GM18868 (cell line): ENCODE measurements around the gene ABCA1.
"Not testable (repeated sequence)": the region's sequence is repeated elsewhere in the genome, so short reads cannot be mapped to it uniquely, and the experiment has no call there.

Experiments
- ATAC-seq: cut with Tn5 transposase; IDR thresholded peaks from one replicate; pipeline ENCODE4 v1.9.1; 2021; ENCODE audit warnings: mild to moderate bottlenecking, moderate library complexity; ENCODE audit not compliant: unreplicated experiment

Gene ABCA1

DNA sequence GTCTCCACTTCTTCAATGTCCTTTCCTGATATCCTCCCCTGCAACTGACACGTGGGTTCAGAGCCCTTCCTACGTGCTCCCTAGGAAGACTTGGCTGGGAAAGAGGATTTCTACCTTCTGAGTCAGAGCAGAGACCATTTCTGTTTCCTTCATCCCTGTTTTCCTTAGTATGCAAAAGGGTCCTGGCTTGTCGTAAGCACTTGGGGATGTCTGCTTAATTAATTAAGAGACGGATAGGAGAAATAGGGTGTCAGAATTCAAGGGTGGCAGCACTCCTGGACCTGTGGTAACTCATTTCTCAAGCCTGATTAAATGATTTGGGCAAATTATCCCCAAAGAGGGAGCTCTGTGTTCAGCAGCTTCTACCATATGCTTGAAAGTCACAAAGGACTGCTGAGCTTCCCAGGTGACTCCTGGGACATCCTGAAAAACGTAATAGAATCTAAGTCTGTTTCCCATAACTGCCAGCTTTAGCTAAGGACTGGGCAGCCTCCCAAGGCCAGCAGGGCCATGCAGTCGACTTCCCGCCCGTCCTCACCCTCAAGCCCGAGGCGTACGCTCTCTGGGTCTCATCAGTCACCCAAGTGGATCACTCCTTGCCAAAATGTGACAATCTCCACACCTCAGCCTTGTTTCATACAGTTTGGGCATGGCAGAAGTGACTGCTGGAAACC lies 20.5 kb downstream of the ABCA1 start:
- no peak for ATAC-seq

DNA sequence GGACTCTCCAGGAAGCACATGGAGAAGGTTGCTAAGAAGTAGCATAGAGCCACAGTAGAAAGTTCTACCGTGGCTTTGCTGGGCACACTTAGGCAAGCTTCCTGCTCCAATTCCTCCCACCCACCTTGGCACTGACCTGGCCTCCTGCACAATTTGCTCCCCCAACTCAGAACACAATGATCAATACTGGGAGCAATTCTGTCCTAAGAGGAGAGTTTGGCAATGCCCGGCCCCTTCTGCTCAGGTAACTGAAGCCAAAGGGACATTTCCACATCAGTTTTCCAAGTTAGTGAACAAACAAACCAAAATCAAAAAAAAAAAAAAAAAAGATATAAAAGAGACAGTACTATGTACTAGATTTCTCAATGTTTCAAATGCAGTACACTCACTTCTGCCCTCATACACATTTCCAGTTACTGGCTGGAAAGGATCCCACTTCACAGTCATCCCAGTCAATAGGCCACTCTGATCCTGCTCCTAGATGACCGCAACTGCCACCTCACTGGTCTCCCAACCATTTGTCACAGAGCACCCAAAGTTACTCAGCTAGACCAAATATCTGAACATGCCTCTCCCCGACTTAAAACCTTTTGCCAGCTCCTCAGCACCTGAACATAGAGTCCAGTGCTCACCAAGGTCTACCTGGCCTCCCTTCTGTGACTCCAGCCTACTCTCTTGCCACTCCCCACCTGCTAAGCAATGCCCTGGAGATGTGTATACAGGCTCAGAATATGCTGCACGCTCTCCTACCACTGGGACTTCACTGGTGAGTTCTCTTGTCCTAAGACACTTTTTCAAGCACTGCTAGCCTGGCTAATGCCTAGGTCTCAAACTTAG lies 21.3 kb downstream of the ABCA1 start:
- no peak for ATAC-seq

DNA sequence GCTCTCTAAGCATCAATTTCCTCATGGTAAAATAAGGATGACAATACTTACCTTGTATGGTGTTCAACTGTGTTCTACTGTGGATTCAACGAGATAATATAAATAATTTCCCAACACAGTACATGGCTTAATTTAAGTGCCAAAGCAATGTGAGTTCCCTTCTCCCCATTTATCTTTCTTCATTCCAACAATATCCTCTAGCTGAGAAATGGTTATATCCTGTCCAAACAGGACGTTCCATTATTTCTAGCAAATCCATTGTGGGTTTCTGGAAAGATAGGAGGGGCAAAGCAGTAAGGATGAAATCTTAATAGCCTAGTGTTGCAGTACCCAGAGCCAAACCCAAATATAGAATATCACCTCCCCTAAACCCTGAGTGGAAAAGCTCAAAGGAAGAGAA lies 22.0 kb downstream of the ABCA1 start:
- ATAC-seq = no peak

DNA sequence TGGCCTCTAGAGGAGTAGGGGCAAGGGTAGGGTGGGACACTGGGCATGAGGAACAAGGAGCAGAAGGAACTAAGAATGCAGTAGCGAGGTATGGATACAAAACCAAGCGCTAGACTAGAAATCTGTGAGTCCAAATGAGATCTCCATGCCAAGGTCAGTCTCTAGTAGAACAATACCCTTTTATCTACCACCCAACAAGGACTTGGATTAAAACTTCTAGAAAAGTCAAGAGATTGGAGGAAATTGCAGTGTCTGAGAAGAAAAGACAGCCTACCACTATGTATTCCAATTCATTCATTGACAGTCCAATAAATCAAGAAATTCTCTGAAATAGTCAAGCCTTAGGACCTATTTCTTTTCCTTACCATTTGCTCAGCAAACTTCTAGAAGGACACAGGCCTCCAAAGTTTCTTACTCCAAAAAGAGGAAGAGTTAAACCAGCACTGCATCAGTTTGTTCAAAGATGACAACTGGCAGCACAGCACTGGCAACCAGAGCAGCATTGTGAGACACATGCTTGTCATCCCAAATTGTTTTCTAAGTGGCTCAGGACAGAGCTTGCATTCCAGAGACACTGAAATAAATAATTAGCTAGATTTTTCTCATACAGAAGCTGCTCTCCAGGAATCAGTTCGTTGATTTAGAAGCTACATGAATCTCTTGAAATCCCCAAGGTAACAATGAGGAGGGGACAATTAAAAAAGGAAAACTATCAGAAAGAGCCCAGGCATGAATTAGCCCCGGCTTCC lies 22.6 kb downstream of the ABCA1 start:
- ATAC-seq = no peak

DNA sequence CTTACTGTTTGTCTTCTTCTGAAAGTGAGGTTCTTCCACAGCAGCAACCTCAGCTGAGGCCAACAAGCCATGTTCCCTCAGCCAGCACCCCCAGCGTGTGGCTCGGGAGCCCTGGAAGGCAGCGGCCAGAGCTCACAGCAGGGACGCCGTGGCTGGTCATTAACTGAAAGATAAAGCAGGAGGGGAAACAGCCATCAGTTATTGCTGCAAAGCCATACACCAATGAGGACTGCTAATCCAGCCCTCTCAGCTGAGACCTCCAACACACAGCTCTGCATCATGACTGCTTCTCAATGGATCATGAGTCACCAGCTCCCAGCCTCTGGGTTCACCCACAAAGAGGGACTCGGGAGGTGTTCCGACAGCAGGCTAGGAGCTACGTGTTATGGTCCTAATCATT lies 24.3 kb downstream of the ABCA1 start:
- ATAC-seq = no peak

DNA sequence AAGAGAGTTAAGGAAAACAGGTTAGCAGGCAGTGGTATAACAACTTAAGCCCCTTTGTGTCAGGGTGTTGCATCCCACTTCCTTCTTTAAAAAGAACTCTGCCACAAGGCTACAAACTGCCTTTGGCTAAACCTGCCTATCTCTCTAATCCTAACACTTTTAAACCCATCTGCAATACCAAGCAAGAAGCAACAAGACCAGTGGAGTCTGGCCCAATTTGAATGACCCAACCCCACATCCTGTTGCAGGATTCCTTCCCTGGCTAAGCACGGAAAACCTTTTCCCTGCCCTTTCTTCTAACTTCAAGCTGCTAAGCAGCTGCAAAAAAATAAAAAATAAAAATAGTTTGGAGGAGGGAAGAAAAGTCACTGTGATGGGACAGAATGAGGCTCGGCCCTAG lies 27.1 kb downstream of the ABCA1 start:
- no peak for ATAC-seq

DNA sequence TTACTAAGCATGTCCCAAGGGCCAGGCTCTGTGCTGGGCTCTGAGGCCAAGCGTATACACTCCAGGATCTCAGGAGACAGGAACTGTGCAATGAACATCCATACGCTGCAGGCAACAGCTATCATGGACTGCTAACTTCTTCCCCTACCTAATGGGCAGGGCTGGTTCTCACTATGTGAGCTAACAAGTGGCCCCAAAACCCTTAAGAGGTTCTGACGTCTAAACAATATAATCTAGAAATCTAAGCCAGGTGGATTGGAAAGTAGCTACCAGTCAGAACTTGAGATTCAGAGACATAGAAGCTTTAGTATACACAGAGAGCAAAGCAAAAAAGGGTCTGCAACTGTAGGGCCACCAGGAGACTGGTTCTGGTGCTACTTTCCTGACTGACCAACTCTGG lies 27.6 kb downstream of the ABCA1 start:
- no peak for ATAC-seq

DNA sequence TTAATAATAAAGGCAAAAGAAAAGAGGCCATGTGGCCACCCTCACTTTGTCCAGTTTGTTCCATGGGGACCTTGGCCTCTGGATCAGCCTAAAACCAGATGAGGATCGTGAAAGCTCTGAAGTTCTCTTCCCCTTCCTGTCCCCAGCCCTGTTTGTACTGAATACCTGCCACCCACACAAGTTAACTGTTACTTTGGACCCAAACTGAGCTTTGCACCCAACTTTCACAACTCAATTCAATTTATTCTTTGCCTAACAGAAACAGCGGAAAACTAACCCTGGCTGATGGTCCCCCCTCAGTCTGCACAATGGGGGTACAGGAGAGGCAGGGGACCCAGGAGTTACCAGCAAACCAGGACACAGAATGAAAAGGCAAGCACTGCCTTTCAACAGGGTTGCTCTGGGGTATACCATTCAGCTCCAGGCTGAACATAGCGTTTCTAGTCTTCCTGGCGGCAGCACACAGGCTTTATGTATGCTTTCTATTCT lies 28.2 kb downstream of the ABCA1 start:
- ATAC-seq = no peak

DNA sequence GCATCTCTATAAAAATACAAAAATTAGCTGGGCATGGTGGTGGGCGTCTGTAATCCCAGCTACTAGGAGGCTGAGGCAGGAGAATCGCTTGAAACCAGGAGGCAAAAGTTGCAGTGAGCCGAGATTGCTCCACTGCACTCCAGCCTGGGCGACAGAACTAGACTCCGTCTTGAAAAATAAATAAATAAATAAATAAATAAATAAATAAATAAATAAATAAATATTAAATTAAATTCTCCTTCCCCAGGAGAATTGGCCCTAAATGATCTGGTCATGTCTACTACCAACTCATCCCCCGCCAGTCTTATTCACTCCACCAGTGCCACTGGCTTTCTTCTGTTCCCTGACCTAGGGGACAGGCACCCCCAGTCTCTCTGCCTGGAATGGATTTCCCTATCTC lies 29.6 kb downstream of the ABCA1 start:
- not testable (repeated sequence) for ATAC-seq

DNA sequence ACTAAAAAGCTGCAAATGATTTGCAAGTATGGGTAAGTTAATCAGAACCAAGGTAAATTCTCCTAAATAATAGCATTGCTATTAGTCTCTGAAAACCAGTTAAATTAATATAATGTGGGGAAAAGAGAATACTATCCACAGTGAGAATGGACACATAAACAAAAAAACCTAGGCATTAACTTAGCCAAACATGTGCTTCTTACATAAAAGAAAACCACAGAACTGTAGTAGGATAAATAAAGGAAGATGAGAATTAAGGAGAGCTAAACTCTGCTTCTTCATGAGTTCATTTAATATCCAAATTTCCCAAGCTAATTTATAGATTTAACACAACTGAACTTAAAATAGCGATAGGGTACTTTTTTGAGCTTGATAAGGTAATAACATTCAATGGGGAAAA lies 31.8 kb downstream of the ABCA1 start:
- no peak for ATAC-seq

DNA sequence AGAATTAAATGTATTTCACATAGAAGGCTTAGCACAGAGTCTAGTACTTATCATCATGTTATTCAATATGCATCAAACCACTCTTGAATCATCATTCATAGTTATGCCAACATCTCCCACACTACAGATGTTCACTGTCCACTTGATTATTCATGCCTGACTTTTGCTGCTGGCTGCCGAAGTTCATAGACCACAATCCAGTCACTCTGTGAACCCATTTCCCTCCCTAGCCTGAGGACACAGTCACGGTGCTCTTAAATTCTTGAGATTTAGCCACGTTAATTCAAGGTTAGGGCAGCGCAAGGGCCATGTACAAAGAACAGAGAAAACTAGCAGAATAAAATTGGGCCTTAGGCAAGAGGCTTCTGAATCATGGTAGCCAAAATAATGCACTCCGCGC lies 32.4 kb downstream of the ABCA1 start:
- no peak for ATAC-seq

DNA sequence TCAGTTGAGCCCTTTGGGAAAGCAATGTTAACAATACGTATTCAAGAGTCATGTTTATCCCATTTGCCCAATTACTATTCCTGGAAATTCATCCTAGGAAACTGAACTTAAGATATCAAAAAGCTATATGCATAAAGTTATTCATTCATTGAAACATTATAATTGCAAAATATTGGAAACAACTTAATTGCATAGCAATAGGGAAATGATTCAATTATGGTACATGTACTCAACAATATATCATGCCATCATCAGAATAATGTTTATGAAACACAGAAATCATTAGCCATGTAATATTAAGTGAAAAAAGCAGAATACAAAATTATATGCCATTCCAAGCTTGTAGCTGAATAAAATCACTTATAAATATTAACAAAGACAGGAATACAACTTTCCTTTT lies 35.3 kb downstream of the ABCA1 start:
- no peak for ATAC-seq

DNA sequence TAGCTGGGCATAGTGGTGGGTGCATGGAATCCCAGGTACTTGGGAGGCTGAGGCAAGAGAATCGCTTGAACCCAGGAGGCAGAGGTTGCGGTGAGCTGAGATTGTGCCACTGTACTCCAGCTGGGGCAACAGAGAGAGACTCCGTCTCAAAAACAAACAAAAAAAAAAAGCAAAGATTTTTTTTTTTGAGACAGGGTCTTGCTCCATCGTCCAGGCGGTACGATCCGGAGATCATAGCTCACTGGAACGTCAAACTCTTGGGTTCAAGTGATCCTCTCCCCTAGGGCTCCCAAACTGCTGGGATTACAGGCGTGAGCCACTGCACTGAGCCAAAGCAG lies 37.6 kb downstream of the ABCA1 start:
- ATAC-seq = no peak

DNA sequence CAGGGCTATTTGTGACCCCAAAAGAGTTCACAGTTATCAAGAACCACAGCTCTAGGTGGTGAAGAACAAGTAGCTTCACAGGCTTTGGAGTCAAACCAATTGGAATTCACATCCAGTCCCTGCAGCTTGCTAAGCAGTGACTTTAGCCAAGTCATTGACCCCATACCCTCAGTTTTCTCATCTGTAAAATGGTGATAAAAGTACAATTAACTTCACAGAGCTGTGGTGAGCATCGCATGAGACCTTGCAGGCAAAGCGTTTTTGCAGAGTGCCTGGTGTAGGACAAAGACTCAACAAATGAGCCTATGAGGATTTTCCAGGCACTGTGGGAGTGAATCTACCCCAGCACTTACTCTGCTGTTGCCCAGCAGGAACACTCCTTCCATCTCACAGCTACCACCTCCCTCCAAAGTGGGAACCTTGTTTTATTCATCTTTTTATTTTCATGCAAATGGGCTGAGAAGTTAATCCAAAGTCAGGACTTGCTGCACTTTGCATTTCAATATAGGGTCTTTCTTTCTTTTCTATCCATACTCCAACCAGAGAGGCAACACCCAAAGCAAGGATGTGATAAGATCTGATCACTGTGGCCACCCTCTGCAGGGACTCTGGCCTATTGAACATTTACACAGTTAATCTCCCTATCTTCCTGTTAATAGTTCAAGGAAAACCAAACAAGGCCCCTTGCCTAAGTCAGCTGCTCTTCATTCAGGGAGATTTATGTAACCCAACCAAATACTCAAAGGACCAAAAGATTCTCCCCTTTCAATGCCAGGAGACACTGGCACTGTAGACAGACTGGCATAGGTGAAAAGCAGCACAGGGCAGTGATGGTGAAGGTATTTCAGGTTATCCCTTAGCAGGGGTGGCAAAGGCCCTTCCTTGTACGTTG lies 41.9 kb downstream of the ABCA1 start:
- no peak for ATAC-seq

DNA sequence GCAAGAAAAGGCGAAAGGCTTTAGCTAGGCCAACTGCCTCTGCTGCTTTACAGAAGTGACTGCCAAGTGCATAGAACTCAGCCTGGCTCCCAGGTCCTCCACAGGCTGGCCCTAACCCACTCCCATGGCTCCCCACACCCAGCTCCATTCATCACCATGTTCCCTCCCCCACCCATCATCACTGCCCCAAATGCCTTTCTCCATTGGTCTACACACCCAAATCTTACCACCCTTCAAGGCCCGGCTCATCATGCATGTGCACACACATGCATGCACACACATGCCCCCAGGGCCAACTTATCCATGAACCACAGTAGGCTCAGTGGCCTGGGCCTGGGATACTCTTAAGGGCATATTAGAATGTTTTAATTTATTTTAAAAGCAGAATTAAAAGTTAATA lies 44.8 kb downstream of the ABCA1 start:
- no peak for ATAC-seq

DNA sequence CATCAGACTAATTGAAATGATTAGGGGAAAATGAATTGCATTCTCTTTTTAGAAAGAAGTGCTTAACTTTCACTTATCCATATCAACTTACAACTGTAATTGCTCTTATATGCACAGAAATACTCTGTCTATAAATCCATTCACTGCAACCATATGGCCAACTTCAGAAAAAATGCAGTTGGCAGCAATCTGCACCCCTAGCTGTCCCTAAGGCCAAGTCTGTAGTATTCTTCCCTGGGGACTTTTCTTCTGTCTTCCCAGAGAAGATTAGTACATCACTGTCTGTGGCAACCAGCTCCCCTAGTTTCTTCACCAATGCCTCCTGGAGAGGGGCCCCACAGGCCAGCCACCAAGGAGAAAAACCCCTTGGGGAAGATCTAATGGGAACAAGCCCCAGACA lies 45.4 kb downstream of the ABCA1 start:
- ATAC-seq = no peak

DNA sequence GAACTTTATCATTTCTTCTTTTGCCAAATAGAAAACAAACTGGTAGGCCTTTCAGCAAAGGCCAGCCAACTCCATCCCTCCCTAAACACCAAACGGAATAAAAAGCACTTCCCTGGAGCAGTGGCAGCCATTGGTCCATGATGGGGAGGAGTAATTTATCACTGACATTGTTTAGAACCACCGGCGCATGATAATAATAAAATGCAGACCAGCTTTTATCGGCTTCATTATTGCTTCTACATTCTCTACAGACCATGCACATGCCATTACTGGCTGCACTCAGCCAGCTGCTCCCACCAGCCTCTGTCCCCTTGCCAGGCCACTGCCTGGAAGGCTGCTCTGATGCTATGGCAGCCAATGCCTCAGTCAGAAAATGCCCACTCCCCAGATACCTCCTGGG lies 45.9 kb downstream of the ABCA1 start:
- ATAC-seq = no peak

DNA sequence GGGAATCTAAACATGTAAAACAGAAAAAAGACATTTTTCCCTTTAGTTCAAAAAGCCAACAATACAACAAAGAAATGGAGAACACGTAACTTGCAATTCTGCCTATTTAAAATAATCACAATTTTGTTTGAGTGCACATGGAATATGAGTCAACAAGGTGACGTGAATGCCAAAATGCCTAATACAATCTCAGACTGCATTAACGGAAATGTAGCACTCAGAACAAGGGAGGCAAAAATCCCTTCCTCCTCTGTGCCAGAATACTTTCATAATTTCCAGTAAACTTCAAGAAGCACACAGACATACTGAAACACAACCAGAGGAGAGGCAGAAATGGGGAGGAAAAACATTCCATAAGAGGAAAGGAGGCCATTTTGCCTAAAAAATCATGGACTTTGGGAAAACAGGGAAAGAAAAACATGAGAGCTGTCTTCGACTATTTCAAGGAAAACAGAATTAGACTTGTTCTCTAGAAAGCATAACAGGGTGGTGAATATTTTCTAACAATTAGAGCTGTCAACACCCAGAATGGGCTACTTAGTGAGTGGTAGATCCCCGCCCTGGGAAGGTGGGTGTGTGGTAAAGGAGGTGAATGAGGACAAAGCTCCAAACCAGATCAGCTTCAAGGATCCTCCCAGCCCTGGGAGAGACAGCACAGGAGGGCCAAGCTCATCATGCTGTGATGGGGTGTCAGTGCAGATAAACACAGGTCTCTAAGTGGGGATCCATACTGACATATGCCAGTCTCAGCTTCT lies 48.2 kb downstream of the ABCA1 start:
- ATAC-seq = no peak

DNA sequence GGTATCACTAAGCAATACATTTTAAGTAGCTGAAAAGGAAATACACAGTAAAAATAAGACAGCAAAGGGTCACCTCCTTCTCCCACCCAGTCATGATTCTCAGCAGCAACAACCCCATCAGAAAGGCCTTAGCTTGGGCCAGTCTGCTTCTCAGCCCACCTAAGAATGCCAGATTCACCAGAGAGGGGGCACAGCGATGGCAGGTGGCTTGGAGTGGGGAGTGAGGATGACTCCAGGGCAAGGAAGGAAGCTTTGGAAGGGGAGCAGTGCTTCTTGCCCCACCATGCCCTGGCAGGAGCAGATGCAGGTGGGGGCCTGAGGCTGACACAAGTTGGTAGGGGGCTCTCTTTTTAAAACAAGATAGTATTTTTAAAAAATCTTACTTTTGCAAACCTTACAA lies 51.4 kb downstream of the ABCA1 start:
- no peak for ATAC-seq

DNA sequence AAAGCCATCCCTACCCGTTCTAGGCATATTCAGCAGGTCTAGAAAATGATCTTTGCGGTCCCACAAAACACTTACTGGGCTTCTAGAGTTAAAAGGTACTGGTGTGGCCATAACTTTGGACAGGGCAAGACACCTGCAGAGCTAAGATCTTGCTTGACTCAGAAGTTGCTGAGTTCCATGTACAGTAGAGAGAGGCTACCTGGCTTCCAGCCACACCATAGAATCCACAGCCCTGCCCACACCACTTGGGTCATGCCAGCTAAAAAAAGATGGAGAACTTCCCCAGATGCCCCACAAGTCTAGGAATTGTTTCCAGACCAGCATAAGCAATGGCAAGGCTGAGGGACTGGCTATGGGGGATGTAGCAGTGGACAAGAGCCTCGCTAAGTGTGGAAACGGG lies 52.1 kb downstream of the ABCA1 start:
- no peak for ATAC-seq
